ENCODE measurements around the gene ARSK. TPM values are rescaled to one million over a fixed set of nuclear protein-coding genes. Genes with fewer than 3 reads are reported as not detected.

The ARSK gene
- total and polyA plus RNA-seq, 11 donors, result 1.8 to 5.7 (median 3.5) TPM

GRCh38 chr5:95652849-95653248 is 97.9 kb downstream of the ARSK start:
- no peak overlapping the region for H3K27ac ChIP-seq
- intact Hi-C loops (cut with DNase I), result loop anchor here in 1 of 10 donors (5.0 kb wide), 1 partner anchor 124 kb away; no protein-coding TSS in a partner anchor
- H3K27me3 ChIP-seq, result no peaks in the 10 kb centered on the region
- peaks cover 0 to 6% (median under 1%) of the 10 kb centered on the region in 12 donors for H3K4me1 ChIP-seq
- 88 to 96% (median 93%) methylated on average over 1 of the region's 1 CpG for WGBS, 4 donors
- no peak for DNase-seq
- ATAC-seq, result no peak
- H3K36me3 ChIP-seq, result peaks cover 0 to 14% (median 0%) of the 10 kb centered on the region in 9 donors
- no peak overlapping the region for H3K4me3 ChIP-seq
- no peaks in the 10 kb centered on the region for H3K9me3 ChIP-seq
- TF ChIP-seq CTCF (IDR thresholded peaks at IDR 0.05) (no peak), POLR2A (IDR thresholded peaks at IDR 0.05) (no peak)

- Histone ChIP-seq H3K27ac (no peak overlapping the region), H3K36me3 (peaks cover 0 to 14% (median 0%) of the 10 kb centered on the region in 9 donors), H3K27me3 (no peaks in the 10 kb centered on the region), H3K4me3 (no peak overlapping the region), H3K4me1 (peaks cover 0 to 6% (median 0%) of the 10 kb centered on the region in 12 donors), H3K9me3 (no peaks in the 10 kb centered on the region)
- 96 to 98% (median 97%) methylated on average over 3 of the region's 3 CpGs for WGBS, 4 donors
- DNase-seq (no peak), ATAC-seq (no peak)
- intact Hi-C loops (cut with DNase I), result loop anchor here in 1 of 10 donors (5.0 kb wide), 1 partner anchor 123 kb away; no protein-coding TSS in a partner anchor
- TF ChIP-seq POLR2A (IDR thresholded peaks at IDR 0.05) (no peak), CTCF (IDR thresholded peaks at IDR 0.05) (no peak)
Measured at GRCh38 chr5:95654196-95654595, 99.3 kb downstream of the ARSK start.

Other genes with a start within 250 kb of the ARSK start
- 1 to 10 TPM in 8 of 9 donors, not detected in 1; 1.2 to 6.6 (median 1.9) TPM for gene FAM81B, start 163.7 kb upstream of the ARSK start, total RNA-seq
- gene FAM81B, start 163.7 kb upstream of the ARSK start, polyA plus RNA-seq, result 1 to 10 TPM in 1 of 2 donors, not detected in 1; 4.3 TPM
- gene SKIC3, start 124 bp upstream of the ARSK start, total RNA-seq, result 10 to 100 TPM; 40.3 to 80.2 (median 68.9) TPM
- 10 to 100 TPM; 12.9 to 27.9 TPM for gene SKIC3, start 124 bp upstream of the ARSK start, polyA plus RNA-seq
- gene GPR150, start 65.0 kb downstream of the ARSK start, total RNA-seq, result under 1 TPM in 3 of 9 donors, not detected in 6; 0.13 to 0.25 (median 0.17) TPM
- gene GPR150, start 65.0 kb downstream of the ARSK start, polyA plus RNA-seq, result under 1 TPM; 0.04 to 0.11 TPM
- 1 to 10 TPM; 1.3 to 4.6 (median 3.5) TPM for gene RFESD, start 91.7 kb downstream of the ARSK start, total RNA-seq
- 1 to 10 TPM; 2.3 to 5.0 TPM for gene RFESD, start 91.7 kb downstream of the ARSK start, polyA plus RNA-seq
- under 1 TPM in 2 of 9 donors, not detected in 7; 0.79 to 0.99 TPM for gene SPATA9, start 127.9 kb downstream of the ARSK start, total RNA-seq
- under 1 TPM; 0.17 to 0.27 TPM for gene SPATA9, start 127.9 kb downstream of the ARSK start, polyA plus RNA-seq
- gene RHOBTB3, start 176.2 kb downstream of the ARSK start, total RNA-seq, result 100 to 1,000 TPM in 2 of 9 donors, 10 to 100 TPM in 7; 62.9 to 116 (median 86.7) TPM
- gene RHOBTB3, start 176.2 kb downstream of the ARSK start, polyA plus RNA-seq, result 10 to 100 TPM; 24.3 to 30.2 TPM

Data from heart left ventricle (tissue), 16 donors.